ENCODE data around the gene SORBS1.

SORBS1 gene

GRCh38 chr10:95304976-95305375 lies 256.2 kb downstream of the SORBS1 start:
- H3K4me3 ChIP-seq (ENCODE audit: low read depth, low read length), result no peak overlapping the region
- H3K9ac ChIP-seq (ENCODE audit: low read depth, low read length), result no peak overlapping the region
- H3K4me1 ChIP-seq (ENCODE audit: control insufficient read depth, insufficient read depth, low read length), result peaks cover 18% of the 10 kb centered on the region
- H3K36me3 ChIP-seq (ENCODE audit: control insufficient read depth, insufficient read depth, low read length), result no peaks in the 10 kb centered on the region
- no peaks in the 10 kb centered on the region for H3K27me3 ChIP-seq (ENCODE audit: control insufficient read depth, insufficient read depth, low read length)
- no peaks in the 10 kb centered on the region for H3K9me3 ChIP-seq (ENCODE audit: control insufficient read depth, insufficient read depth, low read length)

GRCh38 chr10:95304463-95304862 lies 256.7 kb downstream of the SORBS1 start:
- Histone ChIP-seq H3K9ac (ENCODE audit: low read depth, low read length) (no peak overlapping the region), H3K4me3 (ENCODE audit: low read depth, low read length) (no peak overlapping the region), H3K27me3 (ENCODE audit: control insufficient read depth, insufficient read depth, low read length) (no peaks in the 10 kb centered on the region), H3K36me3 (ENCODE audit: control insufficient read depth, insufficient read depth, low read length) (no peaks in the 10 kb centered on the region), H3K9me3 (ENCODE audit: control insufficient read depth, insufficient read depth, low read length) (no peaks in the 10 kb centered on the region), H3K4me1 (ENCODE audit: control insufficient read depth, insufficient read depth, low read length) (peaks cover 18% of the 10 kb centered on the region)

GRCh38 chr10:95303950-95304349 lies 257.2 kb downstream of the SORBS1 start:
- H3K36me3 ChIP-seq (ENCODE audit: control insufficient read depth, insufficient read depth, low read length), result no peaks in the 10 kb centered on the region
- no peak overlapping the region for H3K4me3 ChIP-seq (ENCODE audit: low read depth, low read length)
- no peak overlapping the region for H3K9ac ChIP-seq (ENCODE audit: low read depth, low read length)
- H3K9me3 ChIP-seq (ENCODE audit: control insufficient read depth, insufficient read depth, low read length), result no peaks in the 10 kb centered on the region
- no peaks in the 10 kb centered on the region for H3K27me3 ChIP-seq (ENCODE audit: control insufficient read depth, insufficient read depth, low read length)
- H3K4me1 ChIP-seq (ENCODE audit: control insufficient read depth, insufficient read depth, low read length), result peaks cover 18% of the 10 kb centered on the region

- Histone ChIP-seq H3K27me3 (ENCODE audit: control insufficient read depth, insufficient read depth, low read length) (no peaks in the 10 kb centered on the region), H3K36me3 (ENCODE audit: control insufficient read depth, insufficient read depth, low read length) (no peaks in the 10 kb centered on the region), H3K9me3 (ENCODE audit: control insufficient read depth, insufficient read depth, low read length) (no peaks in the 10 kb centered on the region), H3K4me3 (ENCODE audit: low read depth, low read length) (no peak overlapping the region), H3K4me1 (ENCODE audit: control insufficient read depth, insufficient read depth, low read length) (peaks cover 14% of the 10 kb centered on the region), H3K9ac (ENCODE audit: low read depth, low read length) (no peak overlapping the region)
Observed at GRCh38 chr10:95303535-95303934, 257.6 kb downstream of the SORBS1 start.

- no peaks in the 10 kb centered on the region for H3K36me3 ChIP-seq (ENCODE audit: control insufficient read depth, insufficient read depth, low read length)
- H3K9me3 ChIP-seq (ENCODE audit: control insufficient read depth, insufficient read depth, low read length), result no peaks in the 10 kb centered on the region
- H3K27me3 ChIP-seq (ENCODE audit: control insufficient read depth, insufficient read depth, low read length), result peaks cover 22% of the 10 kb centered on the region
- H3K4me1 ChIP-seq (ENCODE audit: control insufficient read depth, insufficient read depth, low read length), result peaks cover 13% of the 10 kb centered on the region
- no peak overlapping the region for H3K4me3 ChIP-seq (ENCODE audit: low read depth, low read length)
- no peak overlapping the region for H3K9ac ChIP-seq (ENCODE audit: low read depth, low read length)
Observed at GRCh38 chr10:95300022-95300539, 261.1 kb downstream of the SORBS1 start.

- no peaks in the 10 kb centered on the region for H3K36me3 ChIP-seq (ENCODE audit: control insufficient read depth, insufficient read depth, low read length)
Observed at GRCh38 chr10:95297402-95297801, 263.8 kb downstream of the SORBS1 start.

GRCh38 chr10:95296764-95297163 lies 264.4 kb downstream of the SORBS1 start:
- peaks cover 36% of the 10 kb centered on the region for H3K27me3 ChIP-seq (ENCODE audit: control insufficient read depth, insufficient read depth, low read length)
- H3K9ac ChIP-seq (ENCODE audit: low read depth, low read length), result no peak overlapping the region
- H3K9me3 ChIP-seq (ENCODE audit: control insufficient read depth, insufficient read depth, low read length), result no peaks in the 10 kb centered on the region
- H3K36me3 ChIP-seq (ENCODE audit: control insufficient read depth, insufficient read depth, low read length), result no peaks in the 10 kb centered on the region
- no peak overlapping the region for H3K4me3 ChIP-seq (ENCODE audit: low read depth, low read length)
- H3K4me1 ChIP-seq (ENCODE audit: control insufficient read depth, insufficient read depth, low read length), result peaks cover 7% of the 10 kb centered on the region

More at GRCh38 chr10:95297402-95297801, 263.8 kb downstream of the SORBS1 start:
- peaks cover 7% of the 10 kb centered on the region for H3K4me1 ChIP-seq (ENCODE audit: control insufficient read depth, insufficient read depth, low read length)
- no peak overlapping the region for H3K4me3 ChIP-seq (ENCODE audit: low read depth, low read length)
- H3K27me3 ChIP-seq (ENCODE audit: control insufficient read depth, insufficient read depth, low read length), result peaks cover 36% of the 10 kb centered on the region
- no peak overlapping the region for H3K9ac ChIP-seq (ENCODE audit: low read depth, low read length)
- H3K9me3 ChIP-seq (ENCODE audit: control insufficient read depth, insufficient read depth, low read length), result no peaks in the 10 kb centered on the region

- H3K9me3 ChIP-seq (ENCODE audit: control insufficient read depth, insufficient read depth, low read length), result no peaks in the 10 kb centered on the region
- peaks cover 36% of the 10 kb centered on the region for H3K27me3 ChIP-seq (ENCODE audit: control insufficient read depth, insufficient read depth, low read length)
- peak overlapping the region; percentile 45 for H3K4me3 ChIP-seq (ENCODE audit: low read depth, low read length)
- H3K36me3 ChIP-seq (ENCODE audit: control insufficient read depth, insufficient read depth, low read length), result no peaks in the 10 kb centered on the region
- H3K4me1 ChIP-seq (ENCODE audit: control insufficient read depth, insufficient read depth, low read length), result peaks cover 7% of the 10 kb centered on the region
- peak overlapping the region; percentile 3 for H3K9ac ChIP-seq (ENCODE audit: low read depth, low read length)
Observed at GRCh38 chr10:95295031-95295755, 266.0 kb downstream of the SORBS1 start.

- Histone ChIP-seq H3K9ac (ENCODE audit: low read depth, low read length) (no peak overlapping the region), H3K9me3 (ENCODE audit: control insufficient read depth, insufficient read depth, low read length) (no peaks in the 10 kb centered on the region), H3K36me3 (ENCODE audit: control insufficient read depth, insufficient read depth, low read length) (no peaks in the 10 kb centered on the region), H3K4me3 (ENCODE audit: low read depth, low read length) (no peak overlapping the region), H3K4me1 (ENCODE audit: control insufficient read depth, insufficient read depth, low read length) (peaks cover 12% of the 10 kb centered on the region), H3K27me3 (ENCODE audit: control insufficient read depth, insufficient read depth, low read length) (peaks cover 36% of the 10 kb centered on the region)
Observed at GRCh38 chr10:95293631-95294030, 267.5 kb downstream of the SORBS1 start.

GRCh38 chr10:95291365-95292039 lies 269.7 kb downstream of the SORBS1 start:
- Histone ChIP-seq H3K27me3 (ENCODE audit: control insufficient read depth, insufficient read depth, low read length) (peaks cover 29% of the 10 kb centered on the region), H3K4me3 (ENCODE audit: low read depth, low read length) (peak overlapping the region; percentile 58), H3K9me3 (ENCODE audit: control insufficient read depth, insufficient read depth, low read length) (no peaks in the 10 kb centered on the region), H3K36me3 (ENCODE audit: control insufficient read depth, insufficient read depth, low read length) (peaks cover 3% of the 10 kb centered on the region), H3K9ac (ENCODE audit: low read depth, low read length) (no peak overlapping the region), H3K4me1 (ENCODE audit: control insufficient read depth, insufficient read depth, low read length) (peaks cover 30% of the 10 kb centered on the region)

- Histone ChIP-seq H3K27me3 (ENCODE audit: control insufficient read depth, insufficient read depth, low read length) (peaks cover 21% of the 10 kb centered on the region), H3K4me3 (ENCODE audit: low read depth, low read length) (peak within 1 kb of the TSS; percentile 67), H3K9me3 (ENCODE audit: control insufficient read depth, insufficient read depth, low read length) (no peaks in the 10 kb centered on the region), H3K4me1 (ENCODE audit: control insufficient read depth, insufficient read depth, low read length) (peaks cover 30% of the 10 kb centered on the region), H3K9ac (ENCODE audit: low read depth, low read length) (peak within 1 kb of the TSS; percentile 84), H3K36me3 (ENCODE audit: control insufficient read depth, insufficient read depth, low read length) (peaks cover 3% of the 10 kb centered on the region)
Observed at GRCh38 chr10:95290461-95291364, 270.5 kb downstream of the SORBS1 start, which contains the start of gene PDLIM1. Gene PDLIM1 (minus strand): TSS chr10:95291003. CDS start chr10:95290915, 88 bp downstream.

All from iPS-15b (cell line).